ENCODE data around the gene CABP4. TPM values are rescaled to one million over a fixed set of nuclear protein-coding genes. Genes with fewer than 3 reads are reported as not detected.

The CABP4 gene
- total RNA-seq, 1 experiment from 2014 or later = not detected

GRCh38 chr11:67439321-67440228 lies 15.6 kb upstream of the CABP4 start:
- no peaks in the 10 kb centered on the region for H3K27me3 ChIP-seq (ENCODE audit: insufficient read depth, low read length)
- no peaks in the 10 kb centered on the region for H3K9me3 ChIP-seq (ENCODE audit: control insufficient read depth in 1 of 2, insufficient read depth in 1 of 2, low read depth in 1 of 2, low read length in 2 of 2)
- no peaks in the 10 kb centered on the region for H4K20me1 ChIP-seq (ENCODE audit: insufficient read depth)
- peaks cover 0 to 2% of the 10 kb centered on the region in 2 experiments; a peak in 1 of 4 replicates for H3K36me3 ChIP-seq (ENCODE audit: control insufficient read depth in 1 of 2, insufficient read depth in 2 of 2, low read length in 2 of 2)
- ChIA-PET CTCF (interaction anchor here (1.0 to 1.5 kb wide), 3 partner anchors 11 to 38 kb away, joined by 3 to 5 read pairs (median 4); partner anchors contain the start of genes PPP1CA and RPS6KB2), POLR2A (interaction anchor here (1.2 kb wide), 1 partner anchor 11 kb away, joined by 3 read pairs; the partner anchor contains the start of gene RPS6KB2), RAD21 (ENCODE audit: low non-redundant PET in 1 of 2, low total read pairs in 2 of 2, uncharacterized antibody in 2 of 2, unreplicated experiment in 2 of 2) (no interaction called here)
- ATAC-seq (peak; percentile 57), DNase-seq (ENCODE audit: low read depth, low spot score) (no peak)
- TF ChIP-seq EZH2 (IDR thresholded peaks at IDR 0.05) (no peak), ZBTB33 (IDR thresholded peaks at IDR 0.05; ENCODE audit: extremely low read depth, insufficient replicate concordance, low read length) (no peak), SIN3A (IDR thresholded peaks at IDR 0.05; ENCODE audit: low read depth) (no peak), CTCF (IDR thresholded peaks at IDR 0.05 in 2 of 3, conservative IDR thresholded peaks at IDR 0.05 in 1 of 3; ENCODE audit: borderline replicate concordance in 1 of 3, insufficient read depth in 1 of 3, low read depth in 2 of 3, low read length in 2 of 3) (peak; percentile 55 to 61 (median 57); a peak in 4 of 6 replicates), EGR1 (IDR thresholded peaks at IDR 0.05; ENCODE audit: low read depth) (no peak), POLR2AphosphoS5 (IDR thresholded peaks at IDR 0.05; ENCODE audit: low read depth, low read length) (no peak; the same call in 1 of the 2 replicates)
- peak overlapping the region; percentile 15; the same call in 1 of the 2 replicates for H3K27ac ChIP-seq (ENCODE audit: low read depth, low read length)
- no peak overlapping the region for H3K9ac ChIP-seq (ENCODE audit: low read length)
- peak overlapping the region; percentile 9; the same call in 1 of the 2 replicates for H3K4me2 ChIP-seq (ENCODE audit: low read length)
- no peak overlapping the region for H2AFZ ChIP-seq (ENCODE audit: low read depth, low read length, poor library complexity, severe bottlenecking)
- H3K79me2 ChIP-seq (ENCODE audit: insufficient read depth, low read length) = peaks cover 7% of the 10 kb centered on the region; the same call in 1 of the 2 replicates
- peaks cover 6 to 35% of the 10 kb centered on the region in 2 experiments; a peak in 3 of 4 replicates for H3K4me1 ChIP-seq (ENCODE audit: control insufficient read depth in 1 of 2, insufficient read depth in 2 of 2, low read length in 2 of 2)
- intact Hi-C loops (cut with micrococcal nuclease) = no loop called here
- BruUV-seq (replicated peaks) = no TSS peak
- no peaks in the 10 kb centered on the region for H3K9me2 ChIP-seq (ENCODE audit: insufficient read depth)
- H3K4me3 ChIP-seq (replicated peaks in 1 of 2; ENCODE audit: low read depth in 1 of 2, low read length in 2 of 2) = no peak overlapping the region

Data from HCT116 (cell line).